Mammary epithelial cell (primary cell): ENCODE results near the gene FILIP1L.

Source experiments
- CTCF ChIP-seq, 2 donors: IDR thresholded peaks in 1 of 2; conservative IDR thresholded peaks in 1 of 2; 2 replicates each; pipeline ENCODE4 v1.5.1; 2011 to 2012; ENCODE audit warnings: inconsistent platforms in 2 of 2, low read length in 2 of 2, mild to moderate bottlenecking in 2 of 2, control low read depth in 1 of 2, low read depth in 1 of 2; ENCODE audit not compliant: insufficient read depth in 1 of 2; ENCODE audit errors: extremely low read depth in 1 of 2
- EZH2 ChIP-seq: IDR thresholded peaks from 2 replicates; pipeline ENCODE4 v1.6.1; 2012; ENCODE audit warnings: low read length, inconsistent platforms, borderline replicate concordance

GRCh38 chr3:99980606-99981005 lies 133.7 kb downstream of the FILIP1L start:
- TF ChIP-seq CTCF (conservative IDR thresholded peaks at IDR 0.05 in 1 of 2, IDR thresholded peaks at IDR 0.05 in 1 of 2; ENCODE audit: extremely low read depth in 1 of 2, insufficient read depth in 1 of 2, low read depth in 1 of 2, low read length in 2 of 2), result no peak
- no peak for TF ChIP-seq EZH2
